GM19372 (cell line): ENCODE measurements around the gene SPOCK2.

Source experiments
- ATAC-seq: cut with Tn5 transposase; IDR thresholded peaks from one replicate; pipeline ENCODE4 v1.9.1; 2021; ENCODE audit warnings: mild to moderate bottlenecking, low read depth, moderate library complexity; ENCODE audit not compliant: unreplicated experiment

Gene SPOCK2

GRCh38 chr10:72014785-72015480 lies 73.4 kb downstream of the SPOCK2 start:
- no peak for ATAC-seq

GRCh38 chr10:72014197-72014596 lies 74.2 kb downstream of the SPOCK2 start:
- ATAC-seq = no peak

GRCh38 chr10:72013202-72013945 lies 75.0 kb downstream of the SPOCK2 start:
- no peak for ATAC-seq

- ATAC-seq = no peak
Measured at GRCh38 chr10:72012796-72013195, 75.6 kb downstream of the SPOCK2 start.

GRCh38 chr10:72011976-72012512 lies 76.3 kb downstream of the SPOCK2 start:
- no peak for ATAC-seq

- no peak for ATAC-seq
Measured at GRCh38 chr10:72011468-72011867, 76.9 kb downstream of the SPOCK2 start.

- no peak for ATAC-seq
Measured at GRCh38 chr10:72011016-72011415, 77.3 kb downstream of the SPOCK2 start.

GRCh38 chr10:72010234-72010973 lies 77.9 kb downstream of the SPOCK2 start:
- ATAC-seq = no peak

- no peak for ATAC-seq
Measured at GRCh38 chr10:72009425-72010081, 78.8 kb downstream of the SPOCK2 start.

GRCh38 chr10:72009051-72009424 lies 79.3 kb downstream of the SPOCK2 start:
- ATAC-seq = no peak
